Prostate gland (tissue), 2 donors: ENCODE data around the gene PDSS2.

Experiments used
- CTCF ChIP-seq, 4 experiments: fragments of 200-600 bp in 2 of 4; fragments of 450-650 bp in 2 of 4; sonication (generic) in 2 of 4; IDR thresholded peaks; 1 replicate in 3 of 4; 2 replicates in 1 of 4; pipeline ENCODE4 v1.5.1; 2016 to 2019; ENCODE audit warnings: antibody characterized with exemption in 4 of 4, mild to moderate bottlenecking in 2 of 4, moderate library complexity in 2 of 4
- POLR2A ChIP-seq: fragments of 450-650 bp; IDR thresholded peaks from one replicate; pipeline ENCODE4 v1.6.1; 2016; ENCODE audit warnings: antibody characterized with exemption, mild to moderate bottlenecking
- POLR2AphosphoS5 ChIP-seq: sonication (generic); formaldehyde crosslinking; IDR thresholded peaks from one replicate; pipeline ENCODE4 v1.6.1; 2017; ENCODE audit warnings: antibody characterized with exemption

GRCh38 chr6:107440936-107441335 is 18.4 kb downstream of the PDSS2 start:
- TF ChIP-seq CTCF (IDR thresholded peaks at IDR 0.05) (no peak), POLR2A (no peak), POLR2AphosphoS5 (no peak)
